HFFc6 (cell line): ENCODE data around the gene UNC45A. TPM values are rescaled to one million over a fixed set of nuclear protein-coding genes. Genes with fewer than 3 reads are reported as not detected.

Source experiments
- DNase-seq: peaks from one replicate; pipeline ENCODE4 v3.0.0-alpha.2; 2018
- H3K27ac Mint-ChIP-seq: 2 replicates; pipeline ENCODE4 v1.8.0; 2020; ENCODE audit warnings: mild to moderate bottlenecking, mixed read lengths
- H3K27me3 Mint-ChIP-seq: 2 replicates; pipeline ENCODE4 v1.8.0; 2021; ENCODE audit warnings: mild to moderate bottlenecking, moderate library complexity, mixed read lengths; ENCODE audit not compliant: insufficient read depth
- H3K36me3 Mint-ChIP-seq: 2 replicates; pipeline ENCODE4 v1.8.0; 2021; ENCODE audit warnings: low read depth, mixed read lengths
- H3K4me1 Mint-ChIP-seq: 2 replicates; pipeline ENCODE4 v1.8.0; 2020; ENCODE audit warnings: low read depth, mixed read lengths
- H3K4me3 Mint-ChIP-seq: 2 replicates; pipeline ENCODE4 v1.8.0; 2020; ENCODE audit warnings: mild to moderate bottlenecking, moderate library complexity, mixed read lengths
- H3K9me3 Mint-ChIP-seq: 2 replicates; pipeline ENCODE4 v1.8.0; 2020; ENCODE audit warnings: mild to moderate bottlenecking, mixed read lengths
- CTCF ChIP-seq: fragments of 200-600 bp; sonication (generic); IDR thresholded peaks from 2 replicates; pipeline ENCODE4 v1.5.0; 2021; ENCODE audit warnings: antibody characterized with exemption, mild to moderate bottlenecking
- total RNA-seq, 6 experiments: library from RNA; stranded (reverse); fragmentation: NEBNext Ultra II Directional; extraction: Animal tissue kit (Norgen Biotek cat#: 25700); gene quantifications; 2 replicates in 1 of 6; 3 replicates in 5 of 6; pipeline ENCODE4 v1.2.3, GENCODE V29; 2021

The UNC45A gene
- total RNA-seq, 6 experiments from 2014 or later: 65.3 to 77.5 (median 72.1) TPM

- H3K9me3 Mint-ChIP-seq: no peaks in the 10 kb centered on the region
- H3K4me1 Mint-ChIP-seq: peaks cover 9% of the 10 kb centered on the region
- no peak overlapping the region for H3K4me3 Mint-ChIP-seq
- H3K36me3 Mint-ChIP-seq: peaks cover 19% of the 10 kb centered on the region
- no peak overlapping the region for H3K27ac Mint-ChIP-seq
- no peak for DNase-seq
- H3K27me3 Mint-ChIP-seq: peaks cover under 1% of the 10 kb centered on the region; the same call in 1 of the 2 replicates
- TF ChIP-seq CTCF: no peak
Measured at GRCh38 chr15:90941038-90941437, 6.0 kb downstream of the UNC45A start.

DNA sequence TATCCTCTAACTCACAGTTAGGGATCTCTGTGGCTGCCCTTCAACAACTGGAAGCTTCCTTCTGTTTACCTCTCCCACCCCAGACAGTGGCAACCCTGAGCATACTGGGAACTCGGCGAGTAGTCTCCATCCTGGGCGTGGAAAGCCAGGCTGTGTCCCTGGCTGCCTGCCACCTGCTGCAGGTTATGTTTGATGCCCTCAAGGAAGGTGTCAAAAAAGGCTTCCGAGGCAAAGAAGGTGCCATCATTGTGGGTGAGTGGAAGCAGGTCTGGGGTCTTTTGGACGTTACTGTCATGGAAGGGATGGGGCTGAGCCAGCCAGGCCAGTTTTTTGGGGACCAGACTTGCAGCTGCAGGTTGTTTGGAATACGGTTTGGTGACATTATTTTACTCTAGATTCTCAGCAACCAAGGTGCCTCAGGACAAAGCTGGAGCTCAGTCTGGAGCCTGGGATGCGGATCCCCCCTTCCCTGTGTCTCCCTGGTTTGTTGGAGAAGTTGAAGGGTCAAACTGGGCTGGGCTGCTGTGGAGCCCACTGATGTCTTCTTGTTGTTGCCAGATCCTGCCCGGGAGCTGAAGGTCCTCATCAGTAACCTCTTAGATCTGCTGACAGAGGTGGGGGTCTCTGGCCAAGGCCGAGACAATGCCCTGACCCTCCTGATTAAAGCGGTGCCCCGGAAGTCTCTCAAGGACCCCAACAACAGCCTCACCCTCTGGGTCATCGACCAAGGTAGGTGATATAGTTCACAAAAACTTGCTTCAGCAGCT lies 7.5 kb downstream of the UNC45A start:
- peaks cover 14% of the 10 kb centered on the region for H3K36me3 Mint-ChIP-seq
- no peak overlapping the region for H3K4me3 Mint-ChIP-seq
- H3K4me1 Mint-ChIP-seq: no peaks in the 10 kb centered on the region
- no peaks in the 10 kb centered on the region for H3K9me3 Mint-ChIP-seq
- H3K27ac Mint-ChIP-seq: no peak overlapping the region
- TF ChIP-seq CTCF: no peak
- H3K27me3 Mint-ChIP-seq: no peaks in the 10 kb centered on the region
- no peak for DNase-seq

DNA sequence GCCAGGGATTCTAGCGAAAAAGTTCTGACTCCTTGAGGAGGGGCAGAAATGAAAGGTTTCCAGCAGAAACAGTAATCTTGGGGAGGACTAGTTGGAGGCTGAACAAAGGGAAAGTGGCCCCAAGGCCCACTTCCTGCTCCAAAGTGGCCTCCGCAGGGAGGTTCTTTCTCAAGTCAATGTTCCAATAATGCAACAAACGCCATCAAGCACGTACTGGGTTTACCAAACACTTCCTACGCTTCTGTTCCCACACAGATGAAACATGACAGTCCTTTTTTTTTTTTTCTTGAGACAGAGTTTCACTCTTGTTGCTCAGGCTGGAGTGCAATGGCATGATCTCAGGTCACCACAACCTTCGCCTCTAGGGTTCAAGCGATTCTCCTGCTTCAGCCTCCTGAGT lies 10.0 kb downstream of the UNC45A start:
- H3K4me3 Mint-ChIP-seq: no peak overlapping the region
- peaks cover 4% of the 10 kb centered on the region; the same call in 1 of the 2 replicates for H3K27me3 Mint-ChIP-seq

DNA sequence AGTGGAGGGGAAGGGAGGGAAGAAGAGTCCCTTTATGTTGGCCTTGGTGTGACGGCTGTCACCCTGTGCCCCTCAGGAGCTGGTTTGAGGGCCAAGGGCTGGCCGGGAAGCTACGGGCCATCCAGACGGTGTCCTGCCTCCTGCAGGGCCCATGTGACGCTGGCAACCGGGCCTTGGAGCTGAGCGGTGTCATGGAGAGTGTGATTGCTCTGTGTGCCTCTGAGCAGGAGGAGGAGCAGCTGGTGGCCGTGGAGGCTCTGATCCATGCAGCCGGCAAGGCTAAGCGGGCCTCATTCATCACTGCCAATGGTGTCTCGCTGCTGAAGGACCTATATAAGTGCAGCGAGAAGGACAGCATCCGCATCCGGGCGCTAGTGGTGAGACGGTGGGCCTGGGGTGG lies 11.5 kb downstream of the UNC45A start:
- peaks cover 28% of the 10 kb centered on the region for H3K36me3 Mint-ChIP-seq
- H3K4me3 Mint-ChIP-seq: no peak overlapping the region
- H3K9me3 Mint-ChIP-seq: no peaks in the 10 kb centered on the region
- TF ChIP-seq CTCF: no peak
- H3K27ac Mint-ChIP-seq: no peak overlapping the region
- no peak for DNase-seq
- H3K27me3 Mint-ChIP-seq: peaks cover 4% of the 10 kb centered on the region; the same call in 1 of the 2 replicates
- peaks cover 15% of the 10 kb centered on the region for H3K4me1 Mint-ChIP-seq

More for the DNA sequence above, 10.0 kb downstream of the UNC45A start:
- no peaks in the 10 kb centered on the region for H3K9me3 Mint-ChIP-seq
- peaks cover 28% of the 10 kb centered on the region for H3K36me3 Mint-ChIP-seq
- peaks cover 15% of the 10 kb centered on the region for H3K4me1 Mint-ChIP-seq
- no peak for DNase-seq
- TF ChIP-seq CTCF: no peak
- no peak overlapping the region for H3K27ac Mint-ChIP-seq

DNA sequence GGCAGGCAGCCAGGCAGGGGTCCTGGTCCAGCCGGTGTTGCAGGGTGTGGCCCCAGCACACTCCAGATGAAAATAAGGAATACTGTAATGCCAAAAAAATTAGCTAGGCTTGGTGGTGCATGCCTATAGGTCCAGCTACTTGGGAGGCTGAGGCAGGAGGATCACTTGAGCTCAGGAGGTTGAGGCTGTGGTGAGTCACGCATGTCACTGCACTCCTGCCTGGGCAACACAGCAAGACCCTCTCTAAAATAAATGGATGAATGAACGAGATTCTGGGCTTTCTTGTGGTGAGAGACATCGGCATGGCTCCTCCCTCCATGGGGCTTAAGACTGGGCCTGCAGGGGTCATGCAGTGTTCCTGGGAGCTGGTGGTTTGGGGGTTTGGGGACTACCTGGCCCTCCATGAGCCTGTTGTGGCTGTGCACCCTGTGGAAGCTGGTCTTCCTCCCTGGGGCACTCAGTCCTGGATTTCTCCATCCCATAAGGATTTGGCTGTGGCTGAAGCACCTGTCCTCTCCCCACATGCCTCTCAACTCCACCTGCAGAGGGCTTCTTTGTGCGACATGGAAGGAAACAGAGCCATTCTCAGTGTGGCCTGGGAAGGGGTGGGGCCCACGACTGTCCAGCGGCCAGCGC lies 12.0 kb downstream of the UNC45A start:
- H3K27ac Mint-ChIP-seq: no peak overlapping the region
- no peak for DNase-seq
- H3K27me3 Mint-ChIP-seq: peaks cover 4% of the 10 kb centered on the region; the same call in 1 of the 2 replicates
- no peak for TF ChIP-seq CTCF
- peaks cover 15% of the 10 kb centered on the region for H3K4me1 Mint-ChIP-seq
- H3K4me3 Mint-ChIP-seq: no peak overlapping the region
- H3K9me3 Mint-ChIP-seq: no peaks in the 10 kb centered on the region
- peaks cover 31% of the 10 kb centered on the region for H3K36me3 Mint-ChIP-seq
